HEK293 (cell line): ENCODE data around the gene SCUBE3.

Experiments
- CTCF ChIA-PET: fragments of 350-600 bp; formaldehyde crosslinking; extraction: SDS; loops from one replicate; lab custom pipeline; 2021; ENCODE audit warnings: antibody characterized with exemption; lab: Yijun Ruan, JAX
- POLR2A ChIA-PET: fragments of 300-600 bp; formaldehyde crosslinking; extraction: SDS; loops from one replicate; lab custom pipeline; 2020; ENCODE audit warnings: antibody characterized with exemption, inconsistent platforms; lab: Yijun Ruan, JAX
- H3K27ac ChIP-seq: fragments of 200-500 bp; sonication (Bioruptor generic); 2 replicates; pipeline ENCODE4 v1.5.1; 2014; ENCODE audit warnings: low read depth, low read length, control low read depth, inconsistent platforms; ENCODE audit errors: extremely low read depth
- H3K36me3 ChIP-seq, 2 experiments: fragments of 200-500 bp in 1 of 2; sonication (Bioruptor generic) in 1 of 2; 1 replicate in 1 of 2; 2 replicates in 1 of 2; pipeline ENCODE4 v1.5.1; 2014 to 2017; ENCODE audit warnings: inconsistent platforms in 2 of 2, low read length in 2 of 2; ENCODE audit not compliant: control insufficient read depth in 2 of 2, insufficient read depth in 1 of 2
- H3K4me1 ChIP-seq: fragments of 200-500 bp; sonication (Bioruptor generic); 2 replicates; pipeline ENCODE4 v1.5.1; 2014; ENCODE audit warnings: mild to moderate bottlenecking, low read length, inconsistent platforms; ENCODE audit not compliant: control insufficient read depth, insufficient read depth
- H3K4me3 ChIP-seq: 2 replicates; pipeline ENCODE4 v1.5.1; 2011; ENCODE audit warnings: low read depth, mild to moderate bottlenecking, control low read depth, low read length, moderate library complexity
- H3K9me3 ChIP-seq: fragments of 200-500 bp; sonication (Bioruptor generic); 2 replicates; pipeline ENCODE4 v1.5.1; 2014; ENCODE audit warnings: low read depth, low read length, inconsistent platforms; ENCODE audit not compliant: control insufficient read depth, insufficient read depth
- CTCF ChIP-seq: fragments of 450-650 bp; formaldehyde crosslinking; IDR thresholded peaks from 2 replicates; pipeline ENCODE4 v1.5.1; 2016; ENCODE audit warnings: missing biosample characterization, missing genetic modification characterization
- GLIS1 ChIP-seq: fragments of 450-650 bp; formaldehyde crosslinking; IDR thresholded peaks from 2 replicates; pipeline ENCODE4 v1.5.1; 2016; ENCODE audit warnings: missing biosample characterization, missing genetic modification characterization
- IKZF3 ChIP-seq: fragments of 450-650 bp; IDR thresholded peaks from 2 replicates; pipeline ENCODE4 v1.5.0; 2018; ENCODE audit warnings: missing biosample characterization, mild to moderate bottlenecking, missing genetic modification characterization, moderate library complexity
- PRDM10 ChIP-seq: fragments of 450-650 bp; formaldehyde crosslinking; IDR thresholded peaks from 2 replicates; pipeline ENCODE4 v1.5.1; 2016; ENCODE audit warnings: missing biosample characterization, missing genetic modification characterization
- WT1 ChIP-seq: fragments of 450-650 bp; formaldehyde crosslinking; IDR thresholded peaks from 2 replicates; pipeline ENCODE4 v1.5.1; 2016; ENCODE audit warnings: missing biosample characterization, missing genetic modification characterization
- ZBTB11 ChIP-seq: fragments of 450-650 bp; formaldehyde crosslinking; conservative IDR thresholded peaks from 2 replicates; pipeline ENCODE4 v1.5.1; 2016; ENCODE audit warnings: low read depth, missing biosample characterization, missing genetic modification characterization
- ZFHX2 ChIP-seq: fragments of 450-650 bp; formaldehyde crosslinking; conservative IDR thresholded peaks from 2 replicates; pipeline ENCODE4 v1.5.1; 2016; ENCODE audit warnings: missing biosample characterization, missing genetic modification characterization
- ZNF341 ChIP-seq: fragments of 450-650 bp; formaldehyde crosslinking; IDR thresholded peaks from 2 replicates; pipeline ENCODE4; 2016; ENCODE audit warnings: low read depth, missing biosample characterization, missing genetic modification characterization
- ZNF354C ChIP-seq: fragments of 450-650 bp; formaldehyde crosslinking; IDR thresholded peaks from 2 replicates; pipeline ENCODE4 v1.5.1; 2016; ENCODE audit warnings: missing biosample characterization, missing genetic modification characterization, low read depth, borderline replicate concordance
- ZNF398 ChIP-seq: fragments of 450-650 bp; formaldehyde crosslinking; IDR thresholded peaks from 2 replicates; pipeline ENCODE4 v1.5.1; 2017; ENCODE audit warnings: missing biosample characterization, missing genetic modification characterization
- ZNF600 ChIP-seq: fragments of 450-650 bp; formaldehyde crosslinking; IDR thresholded peaks from 2 replicates; pipeline ENCODE4 v1.5.1; 2016; ENCODE audit warnings: missing biosample characterization, missing genetic modification characterization
- TF ChIP-seq, protein P1 (sequence below): fragments of 450-650 bp; formaldehyde crosslinking; IDR thresholded peaks from 2 replicates; pipeline ENCODE4 v1.5.1; 2017; ENCODE audit warnings: missing biosample characterization, missing genetic modification characterization
- TF ChIP-seq, protein P2 (sequence below): fragments of 450-650 bp; formaldehyde crosslinking; IDR thresholded peaks from 2 replicates; pipeline ENCODE4 v1.5.1; 2016; ENCODE audit warnings: missing biosample characterization, missing genetic modification characterization

The SCUBE3 gene

GRCh38 chr6:35216851-35217811 lies 3.4 kb downstream of the SCUBE3 start:
- Histone ChIP-seq H3K36me3 (no peaks in the 10 kb centered on the region), H3K9me3 (no peaks in the 10 kb centered on the region)
- POLR2A ChIA-PET, result no interaction called here
- TF ChIP-seq PRDM10 (tag by site-specific recombination) (peak; percentile 28; the same call in 1 of the 2 replicates), ZFHX2 (tag by site-specific recombination) (0 out of 2 replicates have a peak, but pooled peaks have one; percentile 26), ZNF354C (no peak), CTCF (tag by site-specific recombination) (no peak), WT1 (tag by site-specific recombination) (0 out of 2 replicates have a peak, but pooled peaks have one; percentile 8), IKZF3 (tag by site-specific recombination) (0 out of 2 replicates have a peak, but pooled peaks have one; percentile 25), ZBTB11 (tag by site-specific recombination) (no peak), ZNF398 (peak; percentile 38; the same call in 1 of the 2 replicates), GLIS1 (tag by site-specific recombination) (peak; percentile 50), ZNF341 (tag by site-specific recombination) (peak; percentile 96)
- TF ChIP-seq, all 188 proteins: peak for 7
- Histone ChIP-seq H3K4me3 (no peak overlapping the region), H3K27ac (no peak overlapping the region), H3K4me1 (peaks cover 38% of the 10 kb centered on the region)
- CTCF ChIA-PET, result interaction anchor here (0.5 to 7.3 kb wide), 6 partner anchors 11 to 70 kb away, joined by 3 to 49 read pairs (median 14); no protein-coding TSS in a partner anchor

- Histone ChIP-seq H3K4me3 (no peak overlapping the region), H3K27ac (no peak overlapping the region)
- POLR2A ChIA-PET, result no interaction called here
Observed at GRCh38 chr6:35218021-35218420, 4.3 kb downstream of the SCUBE3 start.

More at GRCh38 chr6:35218021-35218420, 4.3 kb downstream of the SCUBE3 start:
- Histone ChIP-seq H3K9me3 (no peaks in the 10 kb centered on the region), H3K36me3 (no peaks in the 10 kb centered on the region), H3K4me1 (peaks cover 38% of the 10 kb centered on the region)
- CTCF ChIA-PET, result interaction anchor here (0.7 to 7.3 kb wide), 4 partner anchors 12 to 72 kb away, joined by 4 to 49 read pairs (median 12); no protein-coding TSS in a partner anchor
- TF ChIP-seq ZNF600 (tag by site-specific recombination) (0 out of 2 replicates have a peak, but pooled peaks have one; percentile 15), GLIS1 (tag by site-specific recombination) (no peak)
- TF ChIP-seq, protein P1, sequence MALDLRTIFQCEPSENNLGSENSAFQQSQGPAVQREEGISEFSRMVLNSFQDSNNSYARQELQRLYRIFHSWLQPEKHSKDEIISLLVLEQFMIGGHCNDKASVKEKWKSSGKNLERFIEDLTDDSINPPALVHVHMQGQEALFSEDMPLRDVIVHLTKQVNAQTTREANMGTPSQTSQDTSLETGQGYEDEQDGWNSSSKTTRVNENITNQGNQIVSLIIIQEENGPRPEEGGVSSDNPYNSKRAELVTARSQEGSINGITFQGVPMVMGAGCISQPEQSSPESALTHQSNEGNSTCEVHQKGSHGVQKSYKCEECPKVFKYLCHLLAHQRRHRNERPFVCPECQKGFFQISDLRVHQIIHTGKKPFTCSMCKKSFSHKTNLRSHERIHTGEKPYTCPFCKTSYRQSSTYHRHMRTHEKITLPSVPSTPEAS, result peak; percentile 67
- TF ChIP-seq, protein P2, sequence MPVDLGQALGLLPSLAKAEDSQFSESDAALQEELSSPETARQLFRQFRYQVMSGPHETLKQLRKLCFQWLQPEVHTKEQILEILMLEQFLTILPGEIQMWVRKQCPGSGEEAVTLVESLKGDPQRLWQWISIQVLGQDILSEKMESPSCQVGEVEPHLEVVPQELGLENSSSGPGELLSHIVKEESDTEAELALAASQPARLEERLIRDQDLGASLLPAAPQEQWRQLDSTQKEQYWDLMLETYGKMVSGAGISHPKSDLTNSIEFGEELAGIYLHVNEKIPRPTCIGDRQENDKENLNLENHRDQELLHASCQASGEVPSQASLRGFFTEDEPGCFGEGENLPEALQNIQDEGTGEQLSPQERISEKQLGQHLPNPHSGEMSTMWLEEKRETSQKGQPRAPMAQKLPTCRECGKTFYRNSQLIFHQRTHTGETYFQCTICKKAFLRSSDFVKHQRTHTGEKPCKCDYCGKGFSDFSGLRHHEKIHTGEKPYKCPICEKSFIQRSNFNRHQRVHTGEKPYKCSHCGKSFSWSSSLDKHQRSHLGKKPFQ (tag by site-specific recombination), result peak; percentile 99
